Fibroblast of the aortic adventitia (primary cell): Measurements from ENCODE around the gene GNAO1. TPM values are rescaled to one million over a fixed set of nuclear protein-coding genes. Genes with fewer than 3 reads are reported as not detected.

ENCODE experiments used
- DNase-seq: peaks from one replicate; pipeline ENCODE4 v3.0.0-alpha.2; 2010; ENCODE audit warnings: low read depth
- H3K4me3 ChIP-seq: 2 replicates; pipeline ENCODE4 v1.5.1; 2011; ENCODE audit warnings: low read depth, mild to moderate bottlenecking, control low read depth, low read length, moderate library complexity
- total RNA-seq: library from RNA; depleted of rRNA; stranded (reverse); fragments of >200 nt; gene quantifications from 2 replicates; pipeline ENCODE4 v1.2.3, GENCODE V29; 2012; ENCODE audit warnings: low replicate concordance
- TF ChIP-seq, protein P1 (sequence below): IDR thresholded peaks from 2 replicates; pipeline ENCODE4 v1.5.1; 2011; ENCODE audit warnings: mild to moderate bottlenecking, low read length, control low read depth, inconsistent platforms; ENCODE audit not compliant: insufficient read depth

Gene GNAO1
- total RNA-seq, 1 donor, result 0.09 TPM

DNA sequence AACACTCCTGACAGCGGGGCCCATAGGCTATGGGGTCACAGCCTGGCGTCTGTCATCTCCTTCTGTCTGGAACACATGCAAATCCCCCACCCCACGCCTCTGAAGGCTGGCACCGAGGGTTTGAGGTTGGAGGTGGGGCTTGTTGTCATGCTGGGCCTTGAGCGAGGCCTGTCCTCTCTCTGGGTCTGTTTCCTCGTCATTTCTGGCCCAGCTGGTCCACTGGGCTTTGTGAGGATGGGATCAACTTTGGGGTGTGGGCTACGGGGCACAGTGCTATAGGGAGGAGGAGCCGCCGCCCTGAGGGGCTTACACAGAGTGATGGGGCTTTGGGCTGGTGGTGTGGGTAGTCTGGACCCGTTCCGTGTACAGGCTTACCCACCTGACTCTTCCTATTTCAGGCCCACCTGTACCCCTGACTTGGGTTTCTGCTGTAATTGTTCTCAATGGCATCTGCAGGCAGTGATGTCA is 146.6 kb downstream of the GNAO1 start:
- TF ChIP-seq, protein P1, sequence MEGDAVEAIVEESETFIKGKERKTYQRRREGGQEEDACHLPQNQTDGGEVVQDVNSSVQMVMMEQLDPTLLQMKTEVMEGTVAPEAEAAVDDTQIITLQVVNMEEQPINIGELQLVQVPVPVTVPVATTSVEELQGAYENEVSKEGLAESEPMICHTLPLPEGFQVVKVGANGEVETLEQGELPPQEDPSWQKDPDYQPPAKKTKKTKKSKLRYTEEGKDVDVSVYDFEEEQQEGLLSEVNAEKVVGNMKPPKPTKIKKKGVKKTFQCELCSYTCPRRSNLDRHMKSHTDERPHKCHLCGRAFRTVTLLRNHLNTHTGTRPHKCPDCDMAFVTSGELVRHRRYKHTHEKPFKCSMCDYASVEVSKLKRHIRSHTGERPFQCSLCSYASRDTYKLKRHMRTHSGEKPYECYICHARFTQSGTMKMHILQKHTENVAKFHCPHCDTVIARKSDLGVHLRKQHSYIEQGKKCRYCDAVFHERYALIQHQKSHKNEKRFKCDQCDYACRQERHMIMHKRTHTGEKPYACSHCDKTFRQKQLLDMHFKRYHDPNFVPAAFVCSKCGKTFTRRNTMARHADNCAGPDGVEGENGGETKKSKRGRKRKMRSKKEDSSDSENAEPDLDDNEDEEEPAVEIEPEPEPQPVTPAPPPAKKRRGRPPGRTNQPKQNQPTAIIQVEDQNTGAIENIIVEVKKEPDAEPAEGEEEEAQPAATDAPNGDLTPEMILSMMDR, result no peak
- H3K4me3 ChIP-seq, result no peak overlapping the region
- no peak for DNase-seq

DNA sequence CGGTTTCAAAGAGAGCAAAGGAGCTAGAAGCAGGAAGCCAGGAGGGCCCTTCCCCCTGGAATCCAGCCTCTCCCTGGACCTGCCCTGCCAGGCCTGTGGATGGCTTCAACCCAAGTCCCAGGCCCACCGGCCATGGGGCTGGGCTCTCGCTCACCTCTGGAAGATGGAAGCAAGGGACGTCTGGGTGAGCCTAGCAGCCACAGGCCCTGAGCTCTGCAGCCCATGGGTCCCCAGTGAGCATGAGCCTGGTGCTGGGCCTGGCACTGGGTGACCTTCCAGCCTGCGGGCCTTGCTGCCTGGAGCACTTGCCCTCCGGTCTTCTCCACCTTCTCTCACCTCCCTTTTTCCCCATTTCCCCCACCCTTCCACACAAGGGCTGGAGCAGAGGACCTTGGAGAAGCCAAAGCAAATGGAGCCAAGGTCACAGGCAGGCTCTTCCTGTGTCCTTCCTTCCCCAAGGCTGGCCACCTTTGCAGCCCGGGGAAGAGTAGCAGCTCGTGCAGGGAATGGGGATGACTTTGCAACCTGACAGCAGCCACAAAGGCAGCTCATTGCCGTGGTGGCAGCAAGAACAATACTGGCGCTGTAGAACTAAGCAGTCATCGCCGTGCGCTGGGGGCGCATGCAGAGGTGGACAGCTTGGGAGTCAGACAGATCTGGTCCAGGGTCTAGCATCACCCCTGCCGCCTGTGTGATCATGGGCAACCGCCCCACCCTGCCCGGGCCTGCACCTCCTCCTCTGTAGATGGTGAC is 147.5 kb downstream of the GNAO1 start:
- DNase-seq, result no peak
- TF ChIP-seq, protein P1, result no peak
- no peak overlapping the region for H3K4me3 ChIP-seq

DNA sequence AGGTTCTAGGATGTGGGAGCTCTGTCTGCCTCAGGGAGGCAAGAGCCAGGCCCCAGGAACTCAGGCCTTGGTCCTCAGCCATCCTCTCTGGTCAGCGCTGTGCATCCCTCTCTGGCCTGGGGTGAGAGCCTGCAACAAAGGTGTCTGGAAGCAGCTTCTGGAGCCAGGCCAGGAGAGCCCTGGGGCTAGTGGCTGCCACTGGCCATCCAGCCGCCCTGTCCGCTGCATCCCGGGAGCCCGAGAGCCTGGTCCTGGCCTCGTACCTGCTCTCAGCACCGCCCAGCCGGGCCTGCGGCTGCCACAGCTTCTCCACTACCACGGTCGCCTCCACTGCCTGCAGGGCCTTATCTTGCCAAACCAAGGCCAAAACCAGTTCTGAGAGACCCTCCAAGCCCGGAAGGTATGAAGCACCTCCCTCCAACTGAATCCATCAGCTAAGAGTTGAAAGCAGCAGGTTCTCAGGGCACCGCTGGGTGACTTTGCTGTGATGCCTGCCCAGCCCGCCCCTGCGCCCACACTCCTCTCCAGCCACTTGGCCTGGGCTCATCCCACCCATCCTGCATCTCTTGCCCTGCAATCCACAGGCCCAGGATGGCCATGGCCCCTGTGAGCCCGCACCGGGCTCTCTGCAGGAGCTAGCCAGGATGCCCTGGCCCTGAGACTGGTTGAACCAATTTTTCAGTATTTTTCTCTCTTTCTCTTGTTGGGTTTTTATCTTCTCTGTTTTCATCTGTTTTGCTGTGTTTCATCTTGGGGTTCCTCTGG is 148.3 kb downstream of the GNAO1 start:
- no peak for DNase-seq
- no peak overlapping the region for H3K4me3 ChIP-seq
- TF ChIP-seq, protein P1, result no peak

DNA sequence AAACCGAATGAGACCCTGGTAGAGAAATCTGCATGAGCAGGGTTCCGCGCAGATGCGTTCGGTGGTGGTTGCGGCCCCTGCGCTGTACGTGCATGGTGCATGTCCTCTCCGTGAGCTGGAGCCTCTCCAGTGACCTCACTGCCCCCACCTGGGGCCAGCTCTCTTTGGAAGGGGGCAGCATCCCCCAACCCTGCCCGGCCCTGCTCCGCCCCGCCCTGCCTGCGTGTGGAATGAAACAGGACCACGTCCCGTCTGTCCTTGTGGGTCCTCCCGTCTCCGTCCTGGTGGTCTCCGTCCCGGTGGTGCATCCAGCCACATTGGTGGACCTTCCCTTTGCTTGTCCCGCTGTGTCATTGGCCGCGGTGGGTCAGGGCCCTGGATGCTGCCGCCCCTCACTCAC is 149.1 kb downstream of the GNAO1 start:
- DNase-seq, result no peak
- H3K4me3 ChIP-seq, result no peak overlapping the region
- TF ChIP-seq, protein P1, result no peak

DNA sequence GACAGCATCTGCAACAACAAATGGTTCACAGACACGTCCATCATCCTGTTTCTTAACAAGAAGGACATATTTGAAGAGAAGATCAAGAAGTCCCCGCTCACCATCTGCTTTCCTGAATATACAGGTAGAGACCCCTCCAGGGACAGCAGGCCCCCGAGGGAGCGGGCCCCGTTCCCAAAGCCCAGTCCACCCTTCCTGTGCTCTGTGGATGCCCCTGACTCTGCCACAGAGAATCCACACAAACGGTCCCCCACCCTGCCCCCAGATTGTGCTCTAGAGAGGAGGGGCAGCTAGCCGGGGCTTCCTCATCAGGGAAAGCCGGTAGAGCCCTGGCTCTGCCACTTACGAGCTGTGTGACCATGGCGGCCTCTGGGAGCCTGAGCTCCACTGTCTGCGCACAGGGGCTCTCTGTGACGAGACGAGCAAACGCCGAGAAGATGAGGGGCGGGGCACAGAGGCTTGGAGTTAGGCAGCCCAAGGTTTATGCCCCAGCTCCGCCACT is 149.6 kb downstream of the GNAO1 start:
- DNase-seq, result no peak
- TF ChIP-seq, protein P1, result no peak
- no peak overlapping the region for H3K4me3 ChIP-seq

DNA sequence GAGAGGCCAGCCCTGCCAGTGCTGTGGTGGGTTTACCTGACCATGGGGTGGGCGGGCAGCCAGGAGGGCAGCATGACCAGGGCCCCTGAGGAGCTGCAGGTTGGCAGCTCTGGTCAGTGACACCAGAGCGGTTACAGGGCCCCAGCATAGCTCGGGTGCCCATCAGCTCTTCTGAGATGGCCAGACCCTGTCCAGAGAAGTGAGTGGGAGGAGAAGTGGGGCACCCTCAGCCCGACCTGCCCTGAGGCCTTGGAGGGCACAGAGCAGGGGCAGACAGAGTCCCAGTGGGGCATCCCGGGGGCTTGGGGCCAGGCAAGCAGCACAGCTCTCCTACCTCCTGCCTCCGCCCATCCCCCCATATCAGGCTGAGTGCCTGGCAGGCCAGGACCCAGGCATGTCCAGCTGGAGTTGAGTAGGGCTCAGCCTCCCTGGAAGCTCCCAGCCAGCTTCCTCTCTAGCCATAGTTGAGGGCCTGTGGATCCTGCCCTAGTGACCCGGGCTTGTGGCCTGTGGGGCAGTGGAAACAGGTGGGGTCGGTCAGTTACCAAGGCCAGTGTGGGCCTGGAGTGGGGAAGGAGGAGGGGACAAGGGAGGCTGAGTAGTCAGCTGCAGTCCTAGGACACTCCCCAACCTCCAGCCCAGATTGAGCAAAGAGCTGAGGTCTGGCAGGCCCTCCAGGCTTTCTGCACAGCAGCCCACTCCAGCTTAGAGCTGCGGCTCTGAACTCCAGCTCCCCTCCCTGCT is 150.5 kb downstream of the GNAO1 start:
- H3K4me3 ChIP-seq, result no peak overlapping the region
- DNase-seq, result no peak
- TF ChIP-seq, protein P1, result no peak
